NCI-H2196 treated with DMSO at 0.1 percent for 48 hours (cell line): ENCODE results near the gene KRT76.
"Not testable (repeated sequence)": the region's sequence is repeated elsewhere in the genome, so short reads cannot be mapped to it uniquely, and the experiment has no call there.

Experiments used
- DNase-seq: peaks from one replicate; lab custom pipeline; 2025; ENCODE audit not compliant: unreplicated experiment; lab: John Stamatoyannopoulos, UW

The KRT76 gene

GRCh38 chr12:52765702-52766101, 11.4 kb downstream of the KRT76 start:
- no peak for DNase-seq

- DNase-seq: no peak
These were observed 13.2 kb downstream of the KRT76 start for GRCh38 chr12:52763991-52764390.

DNA sequence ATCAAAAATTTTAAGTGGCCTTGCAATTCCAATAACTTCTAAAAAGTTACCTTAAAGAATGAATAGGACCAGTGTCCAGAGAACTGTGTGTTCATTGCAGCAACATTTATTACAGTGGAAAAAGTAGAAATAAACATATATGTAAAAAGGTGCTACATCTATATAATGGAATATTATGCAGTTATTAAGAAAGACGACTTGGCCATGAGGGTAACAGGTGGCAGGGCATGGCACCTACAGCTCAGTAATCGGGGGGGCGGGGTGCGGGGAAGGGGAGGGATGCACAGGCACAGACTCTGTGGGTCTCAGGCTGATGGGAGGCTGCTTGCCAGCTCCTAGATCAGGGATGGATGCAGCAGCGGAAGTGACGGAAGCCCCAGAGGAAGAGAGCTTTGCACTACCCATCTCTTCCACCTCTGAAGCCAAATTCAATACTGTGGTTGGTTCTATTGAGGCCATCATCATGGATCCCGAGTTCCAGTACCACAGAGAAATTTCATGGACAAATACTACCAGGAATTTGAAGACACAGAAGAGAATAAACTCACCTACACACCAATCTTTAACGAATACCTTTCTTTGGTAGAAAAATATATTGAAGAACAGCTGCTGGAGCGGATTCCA, 14.0 kb downstream of the KRT76 start:
- no peak for DNase-seq

GRCh38 chr12:52761802-52762201, 15.3 kb downstream of the KRT76 start:
- no peak for DNase-seq

- not testable (repeated sequence) for DNase-seq
These were observed 15.9 kb downstream of the KRT76 start for GRCh38 chr12:52761218-52761617.

DNA sequence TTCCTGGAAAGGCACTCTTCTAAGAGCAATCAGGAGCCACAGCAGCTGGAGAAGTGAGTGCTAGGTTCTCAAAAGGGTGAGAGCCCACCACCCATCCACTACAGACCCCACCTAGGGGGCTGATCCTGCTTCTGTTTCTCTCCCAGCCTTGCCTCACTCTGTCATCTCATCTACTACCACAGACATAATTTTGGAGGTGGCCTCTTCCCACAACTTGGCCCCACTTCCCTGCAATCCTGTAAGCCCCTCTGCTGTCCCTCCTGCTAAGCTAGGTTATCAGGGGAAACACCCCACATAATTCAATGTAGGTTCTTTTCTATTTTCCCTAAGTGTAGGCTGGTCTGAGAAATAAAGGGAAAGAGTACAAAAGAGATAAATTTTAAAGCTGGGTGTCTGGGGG, 16.5 kb downstream of the KRT76 start:
- no peak for DNase-seq

DNA sequence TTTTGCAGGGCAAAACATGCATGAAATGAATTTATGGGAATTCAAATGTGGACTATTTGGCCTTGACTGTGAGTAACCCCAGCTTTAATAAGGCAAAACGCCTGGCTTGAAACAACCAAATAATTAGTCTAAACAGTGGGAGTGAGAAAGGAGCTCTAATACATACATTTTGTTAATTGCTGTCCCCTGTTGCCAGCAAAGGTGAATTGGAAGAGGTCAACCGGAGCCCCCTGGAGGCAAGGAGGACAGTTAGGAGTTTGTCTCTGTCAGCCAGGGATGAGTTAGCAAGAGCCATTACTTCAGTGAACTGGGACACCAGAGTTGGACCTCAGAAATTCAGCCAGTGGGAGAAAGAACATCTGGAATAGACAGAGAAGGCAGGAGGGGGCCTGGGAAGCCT, 17.4 kb downstream of the KRT76 start:
- DNase-seq: no peak

GRCh38 chr12:52759218-52759617, 17.9 kb downstream of the KRT76 start:
- no peak for DNase-seq

DNA sequence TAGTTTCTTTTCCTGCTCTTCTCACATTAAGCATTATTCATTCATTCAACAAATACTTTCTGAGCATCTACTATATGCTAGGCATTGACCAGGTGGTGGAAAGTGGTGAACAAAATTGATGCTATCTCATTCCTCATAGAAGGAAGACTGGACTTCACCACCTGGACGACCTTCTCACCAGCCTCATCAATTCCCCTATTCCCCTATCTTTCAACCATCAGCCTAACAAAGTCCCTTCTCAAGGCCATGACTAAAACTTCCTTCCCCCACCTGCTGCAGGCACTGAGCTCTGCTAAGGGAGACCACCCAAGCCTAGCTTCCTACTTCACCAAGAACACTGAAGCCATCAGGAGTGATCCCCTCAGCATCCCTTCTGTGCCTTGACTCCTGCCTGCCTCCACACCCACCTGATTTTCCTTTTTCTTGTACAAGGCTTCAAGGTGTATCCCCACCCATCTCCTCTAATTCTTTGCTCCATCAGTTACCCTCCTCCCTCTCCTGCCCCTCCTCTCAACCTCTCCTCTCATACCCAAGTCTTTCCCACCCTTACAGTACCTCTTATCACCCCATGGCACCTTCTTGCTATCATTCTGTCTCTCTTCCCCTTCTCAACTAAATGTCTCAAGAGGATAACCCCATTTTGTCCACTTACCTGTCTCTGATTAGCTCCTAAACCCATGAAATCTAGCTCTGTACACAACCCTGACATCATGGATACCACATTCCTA, 19.5 kb downstream of the KRT76 start:
- no peak for DNase-seq

DNA sequence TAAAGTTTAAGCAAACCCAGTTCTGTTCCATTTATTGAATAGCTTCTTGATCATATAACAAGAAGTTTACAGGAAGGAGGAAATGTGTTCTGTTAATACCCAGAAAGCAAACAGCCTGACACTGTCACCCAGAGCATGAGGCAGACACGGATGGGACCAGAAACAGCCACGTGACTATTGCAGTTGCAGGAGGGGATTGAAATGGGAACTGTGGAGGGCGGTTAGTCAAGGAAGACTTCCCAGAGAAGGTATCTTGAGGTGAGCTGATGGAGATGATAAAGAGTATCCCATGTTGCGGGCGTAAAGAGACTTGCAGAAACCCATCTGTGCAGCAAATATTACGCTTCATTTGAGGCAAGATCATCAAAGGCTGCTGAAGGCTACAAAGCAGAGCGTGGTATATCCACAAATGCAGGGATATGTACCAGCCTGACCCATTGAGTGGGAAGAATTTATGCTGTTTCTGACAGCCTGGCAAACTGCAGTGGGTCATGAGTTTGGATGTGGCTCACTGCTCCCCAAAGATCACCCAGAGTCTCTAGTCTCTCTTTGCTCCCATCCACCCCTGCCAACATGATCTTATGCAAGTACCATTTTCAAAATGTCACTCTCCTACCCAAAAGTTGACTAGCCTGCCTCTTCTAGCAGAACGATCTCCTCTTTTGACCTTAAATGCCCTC, 20.7 kb downstream of the KRT76 start:
- no peak for DNase-seq

DNA sequence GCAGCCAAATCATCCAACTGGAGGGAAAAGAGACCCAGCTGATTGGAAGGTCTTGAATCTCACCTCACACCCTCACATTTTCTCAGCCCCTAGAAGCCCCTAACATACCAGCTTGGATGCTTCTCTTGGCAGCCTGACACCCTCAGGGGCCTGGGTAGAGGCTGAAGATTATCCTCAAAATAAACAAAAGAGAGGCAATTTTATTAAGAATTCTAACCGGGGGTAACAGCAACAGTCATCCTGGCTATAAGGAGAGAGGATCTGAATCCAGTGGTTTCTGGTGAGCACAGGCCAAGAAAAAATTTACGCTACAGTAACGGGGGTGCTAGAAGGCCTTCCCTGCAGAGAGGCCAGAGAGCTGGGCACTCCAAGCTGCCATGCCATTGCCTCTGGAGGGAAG, 21.6 kb downstream of the KRT76 start:
- DNase-seq: no peak

GRCh38 chr12:52754135-52754534, 23.0 kb downstream of the KRT76 start:
- no peak for DNase-seq

GRCh38 chr12:52753283-52753682, 23.9 kb downstream of the KRT76 start:
- no peak for DNase-seq

DNA sequence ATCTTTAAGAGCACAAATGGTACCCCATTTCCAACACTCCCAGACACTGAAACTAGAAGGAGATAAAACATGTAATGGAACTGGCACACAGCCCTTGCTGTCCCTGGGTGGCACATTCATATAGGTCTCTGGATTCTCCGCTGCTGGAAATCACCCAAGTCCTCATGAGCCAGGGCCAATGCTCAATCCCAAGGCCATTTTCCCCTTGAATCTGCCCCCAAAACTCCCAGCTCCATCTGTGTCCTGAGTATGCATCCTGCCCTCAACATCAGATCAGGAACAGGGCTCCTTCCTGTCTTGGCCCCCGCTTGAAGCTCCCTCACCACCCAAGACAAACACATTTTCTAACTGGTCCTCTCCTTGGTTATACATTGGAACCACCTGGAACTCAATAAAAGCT, 24.6 kb downstream of the KRT76 start:
- no peak for DNase-seq

GRCh38 chr12:52751795-52752194, 25.4 kb downstream of the KRT76 start:
- no peak for DNase-seq

- DNase-seq: not testable (repeated sequence)
These were observed 26.6 kb downstream of the KRT76 start for GRCh38 chr12:52750532-52750931.

GRCh38 chr12:52749827-52750226, 27.3 kb downstream of the KRT76 start:
- DNase-seq: no peak

- DNase-seq: no peak
These were observed 28.6 kb downstream of the KRT76 start for GRCh38 chr12:52748578-52748977.

GRCh38 chr12:52745554-52745953, 31.6 kb downstream of the KRT76 start:
- DNase-seq: no peak

DNA sequence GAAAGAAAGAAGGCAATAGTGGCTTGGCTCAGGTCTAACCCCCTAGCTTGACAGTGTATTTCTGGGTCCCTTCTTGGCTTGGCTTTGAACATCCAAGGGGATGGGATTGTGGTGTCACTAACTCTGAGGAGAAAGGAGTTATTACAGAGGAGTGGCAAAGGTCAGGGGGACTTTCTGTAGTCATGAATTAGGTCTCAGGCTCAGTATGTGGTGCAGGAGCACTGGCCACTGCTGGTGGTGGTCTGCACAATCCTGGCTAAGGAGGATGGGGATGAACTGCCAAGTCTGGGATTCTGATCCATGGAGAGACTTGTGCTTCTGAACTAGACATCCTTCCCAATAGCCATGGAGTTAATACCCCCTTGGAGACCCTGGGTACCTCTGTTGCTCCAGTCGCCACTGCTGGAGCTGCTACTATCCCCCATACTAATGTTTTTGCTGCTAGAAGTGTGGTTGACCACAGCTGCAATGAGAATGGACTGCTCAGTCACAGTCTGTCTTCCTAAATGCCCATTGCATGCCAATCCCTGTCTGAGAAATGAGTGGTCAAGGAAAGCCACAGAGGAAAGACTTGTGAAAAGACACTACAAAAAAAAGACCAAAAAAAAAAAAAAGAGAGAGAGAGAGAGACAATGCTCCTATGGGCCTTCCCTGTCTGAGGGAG, 32.5 kb downstream of the KRT76 start:
- DNase-seq: no peak

DNA sequence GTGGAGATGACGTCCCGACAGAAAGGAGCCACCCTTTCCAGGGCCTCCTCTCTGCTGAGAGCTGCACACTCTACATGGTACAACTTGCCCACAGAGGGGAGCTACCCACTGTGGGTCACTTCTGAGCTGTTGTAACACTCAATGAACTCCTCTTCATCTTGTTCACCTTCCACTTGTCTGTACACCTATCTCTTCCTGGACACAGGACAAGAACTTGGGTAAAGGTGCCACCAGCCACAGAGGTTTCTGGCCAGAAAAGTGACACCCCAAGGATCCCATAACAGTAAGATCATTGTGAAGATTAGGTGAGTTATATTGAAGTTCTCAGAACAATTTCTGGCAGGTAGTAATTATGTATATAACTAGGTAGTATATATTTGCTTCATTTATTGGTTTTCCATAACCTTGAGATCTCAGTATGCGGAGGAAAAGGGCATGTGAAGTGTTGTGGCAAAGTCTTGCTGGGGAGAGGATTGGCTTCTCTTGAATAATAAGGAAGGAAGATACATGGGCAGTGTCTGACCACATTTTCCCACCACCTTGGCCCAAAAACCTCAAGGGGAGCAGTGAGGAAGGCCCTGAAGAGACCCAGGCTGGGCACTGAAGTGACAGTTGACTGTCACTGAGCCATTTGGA, 34.2 kb downstream of the KRT76 start:
- no peak for DNase-seq
